Measurements from ENCODE around the gene PDE2A.

GRCh38 chr11:72574548-72575460 lies 99.4 kb downstream of the PDE2A start:
- no peak for TF ChIP-seq POLR2AphosphoS5 (IDR thresholded peaks at IDR 0.05; ENCODE audit: low read depth, low read length)
- TF ChIP-seq POLR2A (IDR thresholded peaks at IDR 0.05; ENCODE audit: low read depth, low read length): no peak
